Activated naive CD8-positive, alpha-beta T cell treated with anti-CD3 and anti-CD28 coated beads for 36 hours (primary cell): Measurements from ENCODE around the gene SULT4A1. TPM values are rescaled to one million over a fixed set of nuclear protein-coding genes. Genes with fewer than 3 reads are reported as not detected.

Source experiments
- DNase-seq: peaks from one replicate; pipeline ENCODE4 v3.0.0; 2021
- H3K27ac Mint-ChIP-seq: one replicate; pipeline ENCODE4 v1.8.0; 2022; ENCODE audit warnings: mild to moderate bottlenecking, moderate library complexity, mixed read lengths
- H3K27me3 Mint-ChIP-seq: one replicate; pipeline ENCODE4 v1.8.0; 2022; ENCODE audit warnings: mild to moderate bottlenecking, mixed read lengths
- H3K36me3 Mint-ChIP-seq: one replicate; pipeline ENCODE4 v1.8.0; 2021; ENCODE audit warnings: mild to moderate bottlenecking, mixed read lengths
- H3K4me1 Mint-ChIP-seq: one replicate; pipeline ENCODE4 v1.8.0; 2021; ENCODE audit warnings: mixed read lengths
- H3K4me3 Mint-ChIP-seq: one replicate; pipeline ENCODE4 v1.8.0; 2022; ENCODE audit warnings: mild to moderate bottlenecking, moderate library complexity, mixed read lengths
- H3K9me3 Mint-ChIP-seq: one replicate; pipeline ENCODE4 v1.8.0; 2022; ENCODE audit warnings: mixed read lengths
- total RNA-seq, 2 experiments: library from RNA; stranded (reverse); gene quantifications; one replicate each; pipeline ENCODE4 v1.2.3, GENCODE V29; 2021

The SULT4A1 gene
- total RNA-seq, 2 experiments from 2014 or later = 0.29 TPM; not detected in 1

DNA sequence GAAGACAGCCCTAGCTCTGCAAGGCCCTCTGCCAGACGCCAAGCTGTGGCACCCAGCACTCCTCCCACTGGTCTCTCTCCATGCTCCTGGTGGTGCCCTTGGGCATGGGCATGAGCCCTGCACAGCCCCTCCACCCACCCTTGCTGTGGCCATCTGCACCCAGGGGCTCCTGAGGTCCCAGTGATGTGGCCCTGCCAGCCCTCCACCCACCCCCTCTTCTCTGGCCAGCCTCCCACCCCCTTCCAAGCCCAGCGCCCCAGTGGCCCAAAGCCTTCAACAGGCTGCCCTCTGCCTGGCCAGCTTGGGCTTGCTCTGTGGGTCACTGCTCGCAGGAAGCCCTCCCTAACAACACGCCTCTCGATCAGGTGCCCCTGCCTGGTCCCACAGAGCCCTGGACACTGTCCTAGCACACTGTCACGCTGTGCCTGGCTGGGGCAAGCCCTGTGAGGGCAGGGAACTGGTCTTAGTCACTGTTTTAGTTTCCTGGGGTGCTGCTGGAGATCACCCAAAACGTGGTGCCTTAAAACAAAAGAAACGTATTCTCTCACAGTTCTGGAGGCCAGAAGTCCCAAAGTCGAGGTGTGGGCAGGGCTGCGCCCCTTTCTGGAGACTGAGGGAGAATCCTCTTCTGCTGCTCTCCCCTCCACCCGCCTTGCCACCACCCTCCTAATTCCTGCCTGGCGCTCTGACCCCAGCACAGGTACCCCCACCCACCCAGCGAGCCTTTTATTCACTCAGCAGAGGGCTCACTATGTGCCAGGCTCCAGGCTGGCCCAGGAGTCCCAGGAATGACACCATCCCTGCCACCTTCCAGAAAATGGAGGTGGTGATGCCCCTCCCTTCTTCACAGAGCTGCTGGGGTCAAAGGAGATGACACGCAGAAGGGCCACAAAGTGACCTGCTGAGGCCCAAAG, 14.7 kb downstream of the SULT4A1 start:
- no peak overlapping the region for H3K4me3 Mint-ChIP-seq
- no peaks in the 10 kb centered on the region for H3K4me1 Mint-ChIP-seq
- H3K9me3 Mint-ChIP-seq = no peaks in the 10 kb centered on the region
- H3K27me3 Mint-ChIP-seq = no peaks in the 10 kb centered on the region
- H3K36me3 Mint-ChIP-seq = no peaks in the 10 kb centered on the region
- DNase-seq = no peak
- no peak overlapping the region for H3K27ac Mint-ChIP-seq

GRCh38 chr22:43846966-43847365, 15.3 kb downstream of the SULT4A1 start:
- no peak for DNase-seq
- H3K27ac Mint-ChIP-seq = no peak overlapping the region
- H3K4me1 Mint-ChIP-seq = no peaks in the 10 kb centered on the region
- H3K27me3 Mint-ChIP-seq = no peaks in the 10 kb centered on the region
- H3K9me3 Mint-ChIP-seq = no peaks in the 10 kb centered on the region
- H3K36me3 Mint-ChIP-seq = no peaks in the 10 kb centered on the region
- H3K4me3 Mint-ChIP-seq = no peak overlapping the region

- H3K36me3 Mint-ChIP-seq = no peaks in the 10 kb centered on the region
- no peaks in the 10 kb centered on the region for H3K27me3 Mint-ChIP-seq
- no peak overlapping the region for H3K4me3 Mint-ChIP-seq
- no peaks in the 10 kb centered on the region for H3K4me1 Mint-ChIP-seq
- no peak overlapping the region for H3K27ac Mint-ChIP-seq
- H3K9me3 Mint-ChIP-seq = no peaks in the 10 kb centered on the region
- DNase-seq = no peak
Measured at GRCh38 chr22:43845981-43846380, 16.3 kb downstream of the SULT4A1 start.

DNA sequence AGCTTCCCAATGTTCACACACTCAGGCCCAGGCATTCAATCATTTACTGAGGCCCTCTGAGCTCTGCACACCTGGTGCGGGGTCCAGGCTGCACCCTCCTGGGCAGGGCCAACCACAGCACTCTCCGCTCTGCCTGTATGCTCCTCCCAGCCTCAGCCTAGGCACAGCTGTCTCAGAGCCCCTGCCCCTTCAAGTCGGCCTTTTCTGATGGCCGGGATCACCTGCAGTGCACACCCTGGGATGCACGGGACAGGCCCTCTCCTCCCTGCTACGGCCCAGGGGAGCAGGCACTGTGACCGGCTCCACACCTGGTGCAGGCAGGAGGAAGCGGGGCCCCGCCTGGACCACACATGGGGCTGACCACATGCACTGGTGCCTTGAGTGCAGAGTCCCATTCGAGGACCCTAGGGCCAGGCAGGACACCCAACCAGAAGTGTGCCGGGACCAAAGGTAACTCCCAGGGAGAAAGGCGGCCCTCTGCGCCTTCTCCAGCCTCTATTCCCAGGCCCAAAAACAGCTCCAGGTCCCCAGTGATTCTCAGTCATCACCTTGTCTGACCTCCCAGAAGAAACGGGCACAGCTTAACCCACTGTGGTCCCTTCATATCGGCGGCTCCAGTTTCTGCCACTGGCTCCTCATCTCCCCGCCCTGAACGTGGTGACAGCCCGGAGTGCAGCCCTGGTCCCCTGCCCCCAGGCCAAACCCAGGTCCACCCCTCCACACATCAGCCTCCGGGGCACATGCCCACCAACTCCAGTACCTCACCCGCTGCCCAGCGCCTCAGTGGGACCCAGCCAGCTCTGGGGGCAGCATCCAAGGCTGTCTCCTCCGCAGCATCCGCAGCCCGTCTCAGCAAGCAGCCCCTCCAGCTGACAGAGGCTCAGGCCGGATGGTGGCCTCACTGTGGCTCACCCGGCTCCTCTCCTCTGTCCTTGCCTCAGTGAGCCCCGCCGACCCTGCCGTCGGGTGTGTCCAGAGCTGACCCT, 17.5 kb downstream of the SULT4A1 start:
- no peak for DNase-seq
- H3K27me3 Mint-ChIP-seq = no peaks in the 10 kb centered on the region
- H3K27ac Mint-ChIP-seq = no peak overlapping the region
- no peaks in the 10 kb centered on the region for H3K9me3 Mint-ChIP-seq
- H3K4me1 Mint-ChIP-seq = no peaks in the 10 kb centered on the region
- H3K4me3 Mint-ChIP-seq = no peak overlapping the region
- no peaks in the 10 kb centered on the region for H3K36me3 Mint-ChIP-seq

DNA sequence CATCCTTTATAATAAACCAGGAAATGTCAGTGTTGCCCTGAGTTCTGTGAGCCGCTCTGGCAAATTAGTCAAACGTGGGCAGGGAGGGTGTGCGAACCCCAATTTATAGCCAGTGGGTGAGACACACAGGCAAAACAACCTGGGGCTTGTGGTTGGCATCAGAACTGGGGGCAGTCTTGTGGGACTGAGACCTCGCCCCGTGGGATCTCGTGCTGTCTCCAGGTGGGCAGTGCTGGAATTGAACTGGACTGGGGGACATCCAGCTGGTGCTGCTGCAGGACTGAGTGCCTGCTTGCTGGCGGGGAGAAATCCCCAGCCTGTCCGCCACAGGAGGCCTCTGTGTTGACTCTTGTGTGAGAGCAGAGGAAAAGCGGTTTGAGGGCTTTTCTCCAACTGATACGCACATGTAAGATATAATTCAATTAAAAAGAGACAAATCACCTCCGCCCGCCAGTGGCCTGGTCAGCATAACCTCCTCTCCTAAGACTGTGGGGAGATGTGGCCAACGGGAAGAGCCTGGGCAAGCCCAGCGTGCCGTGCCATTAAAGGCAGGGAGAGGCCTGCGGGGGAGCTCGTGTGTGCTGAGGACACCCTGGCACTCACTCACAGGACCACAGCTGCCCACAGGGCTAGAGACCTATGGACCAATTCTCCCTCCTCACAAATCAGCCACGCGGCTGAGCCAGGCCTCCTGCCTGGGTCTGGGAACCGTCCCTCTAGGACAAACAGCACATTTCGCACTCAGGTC, 18.4 kb downstream of the SULT4A1 start:
- Mint-ChIP-seq H3K27ac (no peak overlapping the region), H3K9me3 (no peaks in the 10 kb centered on the region), H3K27me3 (no peaks in the 10 kb centered on the region), H3K4me1 (no peaks in the 10 kb centered on the region), H3K36me3 (no peaks in the 10 kb centered on the region), H3K4me3 (no peak overlapping the region)
- DNase-seq = no peak

GRCh38 chr22:43841742-43842141, 20.6 kb downstream of the SULT4A1 start:
- Mint-ChIP-seq H3K4me3 (no peak overlapping the region), H3K27me3 (no peaks in the 10 kb centered on the region), H3K27ac (no peak overlapping the region), H3K36me3 (no peaks in the 10 kb centered on the region), H3K4me1 (no peaks in the 10 kb centered on the region), H3K9me3 (no peaks in the 10 kb centered on the region)
- DNase-seq = no peak

DNA sequence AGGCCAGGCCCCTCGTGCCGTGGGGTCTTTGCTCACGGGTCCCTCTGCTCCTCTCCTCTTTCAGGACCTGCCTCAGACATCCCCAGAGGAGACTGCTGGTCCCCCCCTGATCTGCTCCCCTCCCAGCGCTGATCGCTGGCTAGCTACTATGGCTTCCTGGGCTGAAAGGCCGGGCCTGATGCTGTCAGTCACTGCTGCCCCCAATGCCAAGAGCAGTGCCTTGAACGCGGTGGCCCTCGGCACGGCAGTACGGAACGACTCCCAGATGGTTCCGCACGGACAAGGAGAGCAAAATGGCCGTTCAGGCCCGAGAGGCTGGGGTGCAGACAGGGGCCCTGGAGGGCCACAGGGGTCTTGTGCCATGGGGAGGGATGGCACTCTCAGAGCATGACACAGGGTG, 21.5 kb downstream of the SULT4A1 start:
- H3K4me3 Mint-ChIP-seq = no peak overlapping the region
- no peaks in the 10 kb centered on the region for H3K9me3 Mint-ChIP-seq
- H3K4me1 Mint-ChIP-seq = no peaks in the 10 kb centered on the region
- H3K27me3 Mint-ChIP-seq = no peaks in the 10 kb centered on the region
- DNase-seq = no peak
- no peaks in the 10 kb centered on the region for H3K36me3 Mint-ChIP-seq
- no peak overlapping the region for H3K27ac Mint-ChIP-seq

DNA sequence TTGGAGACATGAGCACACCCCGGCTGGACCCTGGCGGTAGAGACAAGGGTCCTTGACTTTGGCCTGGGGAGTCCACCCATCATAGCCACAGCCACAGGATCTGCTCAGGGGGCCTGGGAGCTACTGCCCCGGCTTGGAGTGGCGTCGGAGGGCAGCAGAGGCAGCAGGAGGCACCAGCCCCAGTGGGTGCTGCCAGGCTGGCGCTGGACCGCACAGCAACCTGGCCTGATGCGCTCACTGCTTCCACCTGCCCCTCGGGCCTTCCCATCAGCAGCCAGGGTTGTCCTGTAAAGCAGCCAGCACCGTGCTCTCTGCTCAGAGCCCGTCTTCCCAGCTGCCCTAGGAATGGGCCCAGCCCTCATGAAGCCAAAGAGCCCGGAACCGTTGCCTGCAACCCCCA, 21.9 kb downstream of the SULT4A1 start:
- H3K9me3 Mint-ChIP-seq = no peaks in the 10 kb centered on the region
- H3K4me1 Mint-ChIP-seq = no peaks in the 10 kb centered on the region
- H3K27me3 Mint-ChIP-seq = no peaks in the 10 kb centered on the region
- no peak overlapping the region for H3K27ac Mint-ChIP-seq
- no peak for DNase-seq
- no peak overlapping the region for H3K4me3 Mint-ChIP-seq
- H3K36me3 Mint-ChIP-seq = no peaks in the 10 kb centered on the region

GRCh38 chr22:43839781-43840180, 22.5 kb downstream of the SULT4A1 start:
- Mint-ChIP-seq H3K27me3 (no peaks in the 10 kb centered on the region), H3K27ac (no peak overlapping the region), H3K9me3 (no peaks in the 10 kb centered on the region), H3K4me3 (no peak overlapping the region), H3K4me1 (no peaks in the 10 kb centered on the region), H3K36me3 (no peaks in the 10 kb centered on the region)
- no peak for DNase-seq

DNA sequence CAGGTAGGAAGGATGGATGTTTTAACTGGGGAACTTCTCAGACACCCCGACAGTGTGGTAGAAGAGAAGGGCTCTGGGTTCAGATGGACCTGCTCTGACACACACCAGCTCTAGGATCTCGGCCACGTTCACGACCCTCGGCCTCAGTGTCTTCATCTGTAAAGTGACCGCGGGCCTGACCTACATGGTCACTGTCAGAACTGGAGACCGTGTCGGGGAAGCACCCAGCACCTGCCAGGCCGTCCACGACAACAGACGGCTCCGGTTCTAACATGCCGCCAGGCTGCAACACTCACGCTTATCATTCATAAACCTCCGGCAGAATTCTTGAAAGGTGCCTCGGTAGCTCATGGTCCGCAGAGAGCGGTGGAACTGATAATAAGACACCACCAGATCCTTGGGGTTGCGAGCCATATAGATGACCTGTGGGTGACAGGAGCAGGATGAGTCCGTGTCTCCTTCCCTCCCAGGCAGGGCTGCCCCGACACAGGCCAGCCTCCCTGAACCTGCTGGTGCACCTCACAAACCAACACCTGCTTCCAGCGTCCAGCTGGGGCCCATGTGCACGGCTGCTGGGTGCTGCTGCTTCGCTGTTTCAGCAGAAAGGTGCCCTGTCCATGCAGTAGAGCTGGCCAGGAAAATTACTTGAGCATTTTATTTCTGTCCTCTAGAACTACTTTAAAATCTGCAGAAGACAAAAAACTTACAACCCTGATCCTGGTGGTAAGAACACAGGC, 23.6 kb downstream of the SULT4A1 start:
- H3K27me3 Mint-ChIP-seq = no peaks in the 10 kb centered on the region
- no peaks in the 10 kb centered on the region for H3K36me3 Mint-ChIP-seq
- no peak overlapping the region for H3K4me3 Mint-ChIP-seq
- H3K27ac Mint-ChIP-seq = no peak overlapping the region
- no peaks in the 10 kb centered on the region for H3K4me1 Mint-ChIP-seq
- DNase-seq = no peak
- no peaks in the 10 kb centered on the region for H3K9me3 Mint-ChIP-seq

- H3K4me3 Mint-ChIP-seq = no peak overlapping the region
- no peak for DNase-seq
- H3K36me3 Mint-ChIP-seq = no peaks in the 10 kb centered on the region
Measured at GRCh38 chr22:43838161-43838560, 24.2 kb downstream of the SULT4A1 start.

GRCh38 chr22:43837666-43838065, 24.6 kb downstream of the SULT4A1 start:
- peaks cover 3% of the 10 kb centered on the region for H3K27me3 Mint-ChIP-seq
- H3K4me1 Mint-ChIP-seq = no peaks in the 10 kb centered on the region
- H3K27ac Mint-ChIP-seq = no peak overlapping the region
- H3K9me3 Mint-ChIP-seq = no peaks in the 10 kb centered on the region
- no peak for DNase-seq
- no peak overlapping the region for H3K4me3 Mint-ChIP-seq
- H3K36me3 Mint-ChIP-seq = no peaks in the 10 kb centered on the region

More at GRCh38 chr22:43838161-43838560, 24.2 kb downstream of the SULT4A1 start:
- H3K9me3 Mint-ChIP-seq = no peaks in the 10 kb centered on the region
- H3K4me1 Mint-ChIP-seq = no peaks in the 10 kb centered on the region
- H3K27me3 Mint-ChIP-seq = no peaks in the 10 kb centered on the region
- H3K27ac Mint-ChIP-seq = no peak overlapping the region

GRCh38 chr22:43835736-43836135, 26.6 kb downstream of the SULT4A1 start:
- no peak for DNase-seq
- Mint-ChIP-seq H3K4me1 (no peaks in the 10 kb centered on the region), H3K27ac (no peak overlapping the region), H3K36me3 (no peaks in the 10 kb centered on the region), H3K27me3 (peaks cover 4% of the 10 kb centered on the region), H3K4me3 (no peak overlapping the region), H3K9me3 (no peaks in the 10 kb centered on the region)

DNA sequence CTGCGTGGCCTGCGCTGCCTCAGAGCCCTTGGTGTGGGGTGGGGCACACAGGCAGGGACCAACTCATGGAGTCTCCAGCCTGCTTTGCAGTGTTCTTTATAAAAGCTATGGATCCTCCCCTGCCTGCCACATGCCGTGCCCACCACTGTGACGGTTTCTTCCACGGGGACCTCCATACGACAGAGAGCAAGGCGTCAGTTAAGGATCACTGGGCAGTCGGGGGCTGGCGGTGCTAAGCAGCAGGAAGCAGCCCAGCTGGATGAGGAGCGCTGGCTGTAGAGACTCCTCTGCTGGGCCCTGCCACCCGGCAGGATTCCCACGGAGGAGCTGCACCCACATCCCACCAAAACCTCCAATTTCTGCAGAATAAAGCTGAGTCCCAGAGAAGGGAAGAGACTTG, 27.1 kb downstream of the SULT4A1 start:
- Mint-ChIP-seq H3K4me1 (no peaks in the 10 kb centered on the region), H3K4me3 (no peak overlapping the region), H3K27me3 (peaks cover 4% of the 10 kb centered on the region), H3K9me3 (no peaks in the 10 kb centered on the region), H3K36me3 (no peaks in the 10 kb centered on the region), H3K27ac (no peak overlapping the region)
- no peak for DNase-seq
